Measurements from ENCODE around the gene UNC119. TPM values are rescaled to one million over a fixed set of nuclear protein-coding genes. Genes with fewer than 3 reads are reported as not detected.

Gene UNC119
- 47.2 TPM for total RNA-seq (ENCODE audit: unreplicated experiment)
- long read RNA-seq, transcript UNC119-201 (4 exons, 1,653 nt), result minor isoform, 6 of 57 reads
- long read RNA-seq, transcript UNC119-202 (5 exons, 1,424 nt), result major isoform, 48 of 57 reads
- long read RNA-seq, partial matches to known transcripts, result 0 of 57 reads
- long read RNA-seq, other reads (novel, unspliced or antisense), result 3 of 57 reads

DNA sequence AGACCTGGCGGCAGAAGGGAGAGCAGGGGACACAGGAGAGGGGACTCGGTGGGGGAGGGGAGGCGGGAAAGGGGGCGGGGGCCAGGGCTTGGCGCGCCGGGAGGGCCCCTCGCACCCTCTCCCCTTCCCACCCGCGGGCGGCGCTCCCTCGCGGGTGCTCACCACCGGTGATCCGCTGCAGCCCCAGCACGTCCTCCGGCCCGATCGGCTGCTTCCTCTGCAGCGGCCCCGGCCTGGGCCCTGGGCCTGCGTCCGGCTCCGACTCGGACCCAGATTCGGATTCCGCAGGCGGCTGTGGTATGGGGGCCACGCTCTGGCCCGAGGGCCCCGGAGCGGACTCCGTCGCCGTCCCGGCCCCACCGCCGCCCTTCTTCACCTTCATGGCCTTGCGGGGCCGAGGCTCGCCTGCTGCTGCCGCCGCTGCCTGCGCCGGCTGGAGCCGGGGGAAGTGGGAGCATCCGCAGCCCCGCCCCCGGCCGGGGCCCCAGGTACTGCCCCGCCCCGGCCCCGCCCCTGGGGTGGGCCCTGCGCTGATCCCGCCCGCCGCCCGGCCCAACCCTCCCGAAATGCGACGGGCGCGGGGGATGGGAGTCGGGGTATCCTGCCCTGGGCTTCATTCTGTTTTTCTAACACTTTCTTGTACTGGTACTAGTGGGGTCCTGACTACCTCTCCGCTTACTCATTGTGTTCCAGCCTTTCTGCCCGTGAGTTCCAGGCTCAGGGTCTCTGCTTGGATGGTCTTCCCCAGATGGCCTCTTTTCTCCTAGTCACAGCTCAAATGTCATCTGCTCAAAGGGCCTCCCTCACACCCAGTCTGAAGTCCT lies at the start of gene UNC119:
Gene UNC119 (minus strand): TSS at position 449 of the 824 bp plus-strand sequence. CDS start 67 bp downstream, at position 382.
- H3K4me3 Mint-ChIP-seq (ENCODE audit: unreplicated experiment), result peak within 1 kb of the TSS; percentile 98

GRCh38 chr17:28599311-28600184 lies 47.1 kb upstream of the UNC119 start:
- TF ChIP-seq, protein P1, sequence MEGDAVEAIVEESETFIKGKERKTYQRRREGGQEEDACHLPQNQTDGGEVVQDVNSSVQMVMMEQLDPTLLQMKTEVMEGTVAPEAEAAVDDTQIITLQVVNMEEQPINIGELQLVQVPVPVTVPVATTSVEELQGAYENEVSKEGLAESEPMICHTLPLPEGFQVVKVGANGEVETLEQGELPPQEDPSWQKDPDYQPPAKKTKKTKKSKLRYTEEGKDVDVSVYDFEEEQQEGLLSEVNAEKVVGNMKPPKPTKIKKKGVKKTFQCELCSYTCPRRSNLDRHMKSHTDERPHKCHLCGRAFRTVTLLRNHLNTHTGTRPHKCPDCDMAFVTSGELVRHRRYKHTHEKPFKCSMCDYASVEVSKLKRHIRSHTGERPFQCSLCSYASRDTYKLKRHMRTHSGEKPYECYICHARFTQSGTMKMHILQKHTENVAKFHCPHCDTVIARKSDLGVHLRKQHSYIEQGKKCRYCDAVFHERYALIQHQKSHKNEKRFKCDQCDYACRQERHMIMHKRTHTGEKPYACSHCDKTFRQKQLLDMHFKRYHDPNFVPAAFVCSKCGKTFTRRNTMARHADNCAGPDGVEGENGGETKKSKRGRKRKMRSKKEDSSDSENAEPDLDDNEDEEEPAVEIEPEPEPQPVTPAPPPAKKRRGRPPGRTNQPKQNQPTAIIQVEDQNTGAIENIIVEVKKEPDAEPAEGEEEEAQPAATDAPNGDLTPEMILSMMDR (IDR thresholded peaks at IDR 0.05; ENCODE audit: unreplicated experiment), result no peak
- peak overlapping the region; percentile 82 for H3K27ac Mint-ChIP-seq (ENCODE audit: unreplicated experiment)

More for the DNA sequence above, at the start of gene UNC119:
- Mint-ChIP-seq H3K27me3 (ENCODE audit: unreplicated experiment) (peaks cover 6% of the 10 kb centered on the region), H3K27ac (ENCODE audit: unreplicated experiment) (peak within 1 kb of the TSS; percentile 88), H3K36me3 (ENCODE audit: low read depth, unreplicated experiment) (peaks cover 37% of the 10 kb centered on the region), H3K4me1 (ENCODE audit: unreplicated experiment) (peaks cover 23% of the 10 kb centered on the region), H3K9me3 (ENCODE audit: unreplicated experiment) (no peaks in the 10 kb centered on the region)
- TF ChIP-seq, protein P1 (IDR thresholded peaks at IDR 0.05; ENCODE audit: unreplicated experiment), result no peak
- DNase-seq (ENCODE audit: low spot score), result peak; percentile 81

GRCh38 chr17:28598799-28599310 lies 46.4 kb upstream of the UNC119 start, which contains the start of gene SPAG5:
SPAG5 (minus strand) TSS chr17:28599025; CDS start chr17:28598946, 79 bp downstream.
- Mint-ChIP-seq H3K4me3 (ENCODE audit: unreplicated experiment) (peak within 1 kb of the TSS; percentile 96), H3K27me3 (ENCODE audit: unreplicated experiment) (peaks cover 1% of the 10 kb centered on the region), H3K4me1 (ENCODE audit: unreplicated experiment) (peaks cover 16% of the 10 kb centered on the region), H3K36me3 (ENCODE audit: low read depth, unreplicated experiment) (peaks cover 4% of the 10 kb centered on the region), H3K9me3 (ENCODE audit: unreplicated experiment) (no peaks in the 10 kb centered on the region), H3K27ac (ENCODE audit: unreplicated experiment) (peak within 1 kb of the TSS; percentile 93)
- DNase-seq (ENCODE audit: low spot score), result peak; percentile 96
- TF ChIP-seq, protein P1 (IDR thresholded peaks at IDR 0.05; ENCODE audit: unreplicated experiment), result no peak

More at GRCh38 chr17:28599311-28600184, 47.1 kb upstream of the UNC119 start:
- peak overlapping the region; percentile 89 for H3K4me3 Mint-ChIP-seq (ENCODE audit: unreplicated experiment)
- H3K4me1 Mint-ChIP-seq (ENCODE audit: unreplicated experiment), result peaks cover 16% of the 10 kb centered on the region
- H3K27me3 Mint-ChIP-seq (ENCODE audit: unreplicated experiment), result peaks cover 1% of the 10 kb centered on the region
- no peak for DNase-seq (ENCODE audit: low spot score)
- H3K9me3 Mint-ChIP-seq (ENCODE audit: unreplicated experiment), result no peaks in the 10 kb centered on the region
- H3K36me3 Mint-ChIP-seq (ENCODE audit: low read depth, unreplicated experiment), result peaks cover 4% of the 10 kb centered on the region

GRCh38 chr17:28598389-28598788 lies 46.0 kb upstream of the UNC119 start:
- Mint-ChIP-seq H3K36me3 (ENCODE audit: low read depth, unreplicated experiment) (peaks cover 4% of the 10 kb centered on the region), H3K4me1 (ENCODE audit: unreplicated experiment) (peaks cover 16% of the 10 kb centered on the region), H3K9me3 (ENCODE audit: unreplicated experiment) (no peaks in the 10 kb centered on the region), H3K4me3 (ENCODE audit: unreplicated experiment) (peak overlapping the region; percentile 96), H3K27ac (ENCODE audit: unreplicated experiment) (peak overlapping the region; percentile 93), H3K27me3 (ENCODE audit: unreplicated experiment) (peaks cover 1% of the 10 kb centered on the region)
- DNase-seq (ENCODE audit: low spot score), result no peak
- TF ChIP-seq, protein P1 (IDR thresholded peaks at IDR 0.05; ENCODE audit: unreplicated experiment), result no peak

All from endothelial cell (in vitro differentiated cells).